Activated naive CD4-positive, alpha-beta T cell (primary cell): ENCODE results near the gene SPTSSB.
A peak's percentile ranks its signal among the peaks of the same experiment; 100 is the strongest.

Source experiments
- DNase-seq, 4 experiments: peaks; one replicate each; lab custom pipeline; 2025; lab: John Stamatoyannopoulos, UW

Gene SPTSSB

GRCh38 chr3:161392853-161393252 lies 21.5 kb upstream of the SPTSSB start:
- DNase-seq = no peak

- DNase-seq = no peak
These were observed 18.9 kb upstream of the SPTSSB start for GRCh38 chr3:161390200-161390599.

- DNase-seq = no peak
These were observed 18.2 kb upstream of the SPTSSB start for GRCh38 chr3:161389445-161390035.

GRCh38 chr3:161388855-161389254 lies 17.5 kb upstream of the SPTSSB start:
- no peak for DNase-seq

- no peak for DNase-seq
These were observed 15.9 kb upstream of the SPTSSB start for GRCh38 chr3:161386991-161387770.

GRCh38 chr3:161372321-161373260 lies 1.3 kb upstream of the SPTSSB start:
- DNase-seq = peak in 1 of 4 experiments; percentile 10

GRCh38 chr3:161369531-161369930 lies 1.8 kb downstream of the SPTSSB start:
- no peak for DNase-seq

- no peak for DNase-seq
These were observed 5.2 kb downstream of the SPTSSB start for GRCh38 chr3:161366094-161366493.

- DNase-seq = no peak
These were observed 12.8 kb downstream of the SPTSSB start for GRCh38 chr3:161358488-161358887.

- DNase-seq = no peak
These were observed 15.0 kb downstream of the SPTSSB start for GRCh38 chr3:161356287-161356686.

- no peak for DNase-seq
These were observed 15.8 kb downstream of the SPTSSB start for GRCh38 chr3:161355508-161355907.

- DNase-seq = no peak
These were observed 16.8 kb downstream of the SPTSSB start for GRCh38 chr3:161354554-161354953.

GRCh38 chr3:161351330-161351729 lies 20.0 kb downstream of the SPTSSB start:
- no peak for DNase-seq

GRCh38 chr3:161350916-161351315 lies 20.4 kb downstream of the SPTSSB start:
- no peak for DNase-seq

GRCh38 chr3:161349529-161350312 lies 21.6 kb downstream of the SPTSSB start:
- no peak for DNase-seq

GRCh38 chr3:161348796-161349400 lies 22.4 kb downstream of the SPTSSB start:
- no peak for DNase-seq

- no peak for DNase-seq
These were observed 23.6 kb downstream of the SPTSSB start for GRCh38 chr3:161347726-161348125.

- DNase-seq = no peak
These were observed 26.3 kb downstream of the SPTSSB start for GRCh38 chr3:161345023-161345422.

- no peak for DNase-seq
These were observed 27.3 kb downstream of the SPTSSB start for GRCh38 chr3:161343986-161344385.

GRCh38 chr3:161343540-161343939 lies 27.8 kb downstream of the SPTSSB start:
- DNase-seq = no peak

- no peak for DNase-seq
These were observed 28.7 kb downstream of the SPTSSB start for GRCh38 chr3:161342629-161343028.
